Fibroblast of mammary gland (primary cell): Measurements from ENCODE around the gene TRIM43.
"Not testable (repeated sequence)": the region's sequence is repeated elsewhere in the genome, so short reads cannot be mapped to it uniquely, and the experiment has no call there.

Experiments
- DNase-seq: peaks from one replicate; pipeline ENCODE4 v3.0.0-alpha.2; 2010; ENCODE audit warnings: low read depth
- H3K4me3 ChIP-seq: 2 replicates; pipeline ENCODE4 v1.5.1; 2011; ENCODE audit warnings: low read depth, mild to moderate bottlenecking, low read length, moderate library complexity; ENCODE audit not compliant: control insufficient read depth

The TRIM43 gene

DNA sequence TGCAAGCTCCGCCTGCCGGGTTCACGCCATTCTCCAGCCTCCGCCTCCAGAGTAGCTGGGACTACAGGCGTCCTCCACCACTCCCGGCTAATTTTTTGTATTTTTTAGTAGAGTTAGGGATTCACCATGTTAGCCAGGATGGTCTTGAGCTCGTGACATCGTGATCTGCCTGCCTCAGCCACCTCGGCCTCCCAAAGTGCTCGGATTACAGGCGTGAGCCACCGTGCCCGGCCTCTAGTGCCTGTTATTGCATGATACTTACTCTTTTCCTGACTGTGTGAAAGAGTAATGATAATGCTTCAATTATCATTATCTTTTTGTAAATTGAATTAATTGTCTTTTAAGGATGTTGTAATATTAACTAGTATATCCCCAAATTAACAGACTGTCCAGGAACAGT lies 1.2 kb downstream of the TRIM43 start:
- H3K4me3 ChIP-seq, DNase-seq: not testable (repeated sequence)

DNA sequence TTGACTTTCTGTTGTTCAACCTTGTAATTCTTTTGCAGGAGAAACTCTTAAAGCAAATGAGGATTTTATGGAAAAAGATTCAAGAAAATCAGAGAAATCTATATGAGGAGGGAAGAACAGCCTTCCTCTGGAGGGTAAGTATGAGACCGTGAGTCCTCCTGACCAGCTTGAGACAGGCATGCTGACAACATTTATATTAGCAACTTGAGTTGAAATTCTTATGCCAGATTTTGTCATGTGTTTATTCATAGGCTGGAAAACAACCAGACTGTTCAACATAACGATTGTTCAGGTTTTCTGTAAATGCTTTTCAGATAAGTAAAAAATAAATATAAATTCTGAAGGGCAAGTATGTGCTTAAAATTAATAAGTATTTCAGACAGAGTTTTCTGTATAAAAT lies 3.2 kb downstream of the TRIM43 start:
- not testable (repeated sequence) for DNase-seq, H3K4me3 ChIP-seq

DNA sequence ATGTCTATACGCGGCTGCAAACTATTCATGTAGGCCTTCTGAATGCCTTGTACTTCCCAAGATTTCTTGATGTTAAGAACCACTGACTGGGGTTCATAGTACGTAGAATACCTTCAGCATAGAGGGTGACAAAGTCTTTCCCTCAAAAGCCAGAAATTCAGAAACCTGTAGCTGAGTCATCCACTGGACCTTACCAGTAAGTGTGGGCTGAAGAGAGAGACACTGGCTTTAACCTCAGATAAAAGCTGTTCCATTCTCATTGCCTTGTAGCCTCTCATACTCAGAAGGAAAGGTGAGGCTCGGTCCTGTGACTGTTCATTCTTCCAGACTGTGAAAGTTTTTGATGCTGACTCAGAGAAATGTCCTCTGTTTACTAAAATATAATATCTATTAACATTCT lies 9.5 kb downstream of the TRIM43 start:
- DNase-seq, H3K4me3 ChIP-seq: not testable (repeated sequence)

DNA sequence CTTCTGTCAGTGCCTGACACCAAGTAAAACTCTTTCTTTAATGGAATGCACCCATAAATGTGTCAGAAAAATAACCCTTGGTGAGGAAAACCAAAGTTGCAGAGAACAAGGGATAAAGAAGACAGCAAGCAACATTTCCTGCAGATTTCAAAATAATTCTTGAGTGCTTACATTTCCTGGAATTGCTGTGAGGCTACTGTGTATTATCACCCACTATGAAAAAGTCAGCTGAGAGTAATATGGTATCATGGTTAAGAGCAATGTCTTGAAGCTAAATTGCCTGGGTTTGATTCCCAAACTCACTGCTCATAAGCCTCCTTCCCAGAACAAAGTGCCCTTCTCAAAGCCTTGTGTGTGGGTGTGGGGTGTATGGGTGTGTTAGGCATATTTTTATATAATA lies 10.3 kb downstream of the TRIM43 start:
- not testable (repeated sequence) for DNase-seq

DNA sequence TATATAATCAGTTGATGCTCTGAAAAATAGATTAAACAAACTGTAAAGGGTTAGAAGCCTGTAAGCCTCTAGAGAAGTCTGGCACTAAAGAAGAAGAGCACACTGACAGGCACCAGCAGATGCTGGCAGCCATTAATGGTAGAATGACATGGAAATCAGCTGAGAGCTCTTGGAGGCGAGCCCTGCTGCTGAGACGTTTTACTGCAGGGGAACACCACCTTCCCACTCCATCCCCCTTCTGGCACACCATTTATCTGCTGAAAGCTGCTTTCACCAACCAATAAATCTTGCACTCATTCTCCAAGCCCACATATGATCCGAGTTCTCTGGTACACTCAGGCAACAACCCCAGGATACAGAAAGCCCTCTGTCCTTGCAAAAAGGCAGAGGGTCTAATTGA lies 16.6 kb downstream of the TRIM43 start:
- not testable (repeated sequence) for DNase-seq, H3K4me3 ChIP-seq

More for the DNA sequence above, 10.3 kb downstream of the TRIM43 start:
- H3K4me3 ChIP-seq: not testable (repeated sequence)

DNA sequence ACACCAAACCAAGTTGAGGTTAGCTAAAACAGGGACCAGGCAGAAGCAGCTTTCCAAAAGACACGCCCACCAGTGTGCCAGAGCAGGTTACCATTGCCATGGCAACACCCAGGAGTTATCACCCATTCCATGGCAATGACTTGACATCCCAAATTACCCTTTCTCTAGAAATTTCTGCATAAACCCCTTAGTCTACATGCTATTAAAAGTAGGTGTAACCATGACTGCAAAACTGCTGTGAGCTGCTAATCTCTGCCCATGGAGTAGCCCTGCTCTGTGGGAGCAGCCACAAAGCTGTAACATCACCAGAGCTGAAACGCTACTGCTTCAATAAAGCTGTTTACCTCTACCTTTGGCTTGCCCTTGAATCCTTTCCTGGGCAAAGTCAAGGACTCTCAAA lies 18.0 kb downstream of the TRIM43 start:
- H3K4me3 ChIP-seq, DNase-seq: not testable (repeated sequence)

DNA sequence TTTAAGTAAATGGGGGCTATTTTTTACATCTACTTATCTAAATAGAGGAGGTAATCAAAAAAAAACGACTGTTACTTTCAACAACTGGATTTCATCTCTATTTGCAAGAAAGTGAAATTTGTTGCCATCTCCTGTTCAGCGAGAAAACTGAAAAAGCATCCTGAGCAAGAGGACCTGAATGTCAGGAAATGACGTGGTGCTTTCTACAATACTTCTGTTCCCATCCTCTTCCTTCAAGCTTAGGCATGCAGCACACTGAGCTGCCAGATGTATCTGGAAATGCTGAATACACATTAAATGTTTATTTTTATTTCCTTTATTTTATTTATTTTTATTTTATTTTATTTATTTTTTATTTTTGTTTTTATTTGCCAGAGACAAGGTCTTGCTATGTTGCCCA lies 21.2 kb downstream of the TRIM43 start:
- DNase-seq, H3K4me3 ChIP-seq: not testable (repeated sequence)

DNA sequence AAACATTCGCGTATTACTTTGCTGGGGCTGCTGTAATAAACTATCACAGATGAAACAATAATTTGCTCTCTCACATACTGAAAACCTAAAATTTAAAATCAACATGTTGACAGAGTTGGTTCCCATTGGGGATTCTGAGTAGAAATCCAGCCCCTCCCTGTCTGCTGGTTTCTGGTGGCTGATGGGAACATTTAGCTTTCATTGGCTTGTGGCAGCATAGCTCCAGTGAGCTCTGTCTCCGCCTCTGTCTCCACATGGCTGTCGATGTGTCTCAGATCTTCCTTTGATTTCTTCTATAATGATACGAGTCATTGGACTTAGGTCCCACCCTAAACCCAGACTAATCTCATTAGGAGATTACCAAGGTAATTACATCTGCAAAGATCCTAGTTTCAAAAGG lies 30.9 kb downstream of the TRIM43 start:
- not testable (repeated sequence) for DNase-seq

DNA sequence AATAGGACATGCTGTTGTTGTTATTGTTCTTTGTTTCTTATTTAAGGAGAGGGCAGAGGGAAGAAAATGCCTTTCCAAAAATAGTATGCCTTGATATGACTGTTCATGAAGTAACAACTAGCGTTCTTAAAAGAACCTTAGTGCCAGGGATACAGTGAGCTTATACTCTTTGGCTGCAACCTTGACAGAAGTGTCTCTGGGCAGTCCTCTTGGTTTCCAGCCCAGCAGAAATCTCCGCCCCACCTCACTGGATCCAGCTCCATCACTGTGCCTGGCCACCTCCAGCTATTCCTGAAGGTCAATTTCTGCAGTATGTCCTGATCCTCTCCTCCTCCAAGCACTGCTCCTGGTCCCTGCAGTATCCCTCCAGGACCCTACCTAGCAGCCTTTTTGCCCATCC lies 39.2 kb downstream of the TRIM43 start:
- not testable (repeated sequence) for H3K4me3 ChIP-seq, DNase-seq

More for the DNA sequence above, 30.9 kb downstream of the TRIM43 start:
- not testable (repeated sequence) for H3K4me3 ChIP-seq

DNA sequence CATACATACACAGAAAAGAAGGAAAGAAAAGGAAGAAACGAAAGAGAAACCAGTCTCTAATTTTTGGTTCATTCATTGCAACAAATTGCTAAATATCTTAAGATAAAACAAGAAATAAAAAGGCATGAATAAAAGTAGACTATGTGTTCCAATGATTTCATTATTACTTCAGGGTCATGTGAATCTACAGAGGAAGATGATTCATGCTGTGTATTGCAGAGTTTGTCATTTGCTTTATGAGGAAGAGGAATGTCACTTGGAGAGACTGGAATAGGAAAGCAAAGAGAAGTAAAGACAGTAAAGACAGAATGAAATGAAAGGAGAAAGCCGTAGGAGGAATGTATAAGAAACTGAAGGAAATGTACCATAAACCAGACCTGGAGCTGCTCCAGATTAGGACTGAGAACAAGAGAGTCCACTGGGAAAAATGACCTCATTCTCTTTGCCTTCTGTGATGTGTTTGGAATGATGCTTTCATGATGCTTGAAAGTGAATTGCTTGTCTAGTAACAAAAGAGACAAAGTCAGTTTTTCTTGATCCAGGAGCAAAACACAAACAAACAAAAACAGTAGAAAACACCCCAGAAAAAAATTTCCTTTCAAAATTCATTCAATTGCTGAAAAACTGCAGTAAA lies 41.9 kb downstream of the TRIM43 start:
- not testable (repeated sequence) for DNase-seq, H3K4me3 ChIP-seq

DNA sequence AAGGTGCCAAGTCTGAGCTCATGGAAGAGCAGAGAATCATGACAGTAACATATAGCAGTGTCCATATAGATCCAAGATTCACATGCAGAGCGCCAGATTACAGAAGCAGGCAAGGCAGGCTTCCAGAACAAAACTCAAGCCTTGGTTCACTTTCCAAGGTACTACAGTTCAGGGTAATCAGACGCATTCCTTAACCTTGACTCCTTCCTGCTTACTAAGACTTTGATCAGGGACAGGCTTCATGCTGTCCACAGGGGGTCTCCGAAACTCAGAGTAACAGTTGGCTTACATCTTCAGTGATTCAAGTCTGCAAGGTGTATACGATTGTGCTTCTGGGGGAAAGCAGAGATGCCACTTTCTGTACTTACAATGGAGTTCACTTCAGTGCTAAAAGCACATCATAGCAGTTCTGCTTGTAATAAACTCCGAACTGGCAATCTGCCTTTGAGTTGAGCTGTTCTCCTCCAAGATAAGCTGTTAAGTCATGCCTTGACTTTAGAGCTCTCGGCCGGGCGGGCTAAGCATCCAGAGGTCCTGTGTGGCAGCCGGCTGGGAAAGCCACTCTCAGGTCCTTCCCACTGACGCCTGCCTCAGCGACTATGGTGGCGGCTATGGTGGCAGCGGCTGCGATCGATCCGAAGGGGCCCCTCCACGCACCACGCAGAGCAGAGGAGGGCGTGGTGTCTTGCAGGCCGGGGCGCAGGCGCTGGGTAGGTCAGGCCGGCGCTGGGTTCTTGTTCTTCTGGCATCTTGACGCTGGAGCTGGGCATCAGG lies 48.9 kb downstream of the TRIM43 start:
- not testable (repeated sequence) for DNase-seq, H3K4me3 ChIP-seq

DNA sequence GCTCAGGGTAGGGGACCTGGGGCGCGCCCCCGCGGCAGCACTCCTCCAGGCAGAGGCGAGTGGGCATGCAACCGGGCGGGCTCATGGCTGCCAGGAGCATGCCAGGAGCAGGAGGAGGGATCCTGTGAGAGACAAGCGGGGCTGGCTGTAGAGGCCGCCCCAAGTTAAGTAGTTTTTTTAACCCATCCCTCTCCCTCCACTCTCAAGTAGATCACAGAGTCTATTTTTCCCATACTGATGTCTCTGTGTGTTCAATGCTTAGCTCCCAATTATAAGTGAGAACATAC lies 49.4 kb downstream of the TRIM43 start:
- DNase-seq, H3K4me3 ChIP-seq: not testable (repeated sequence)

DNA sequence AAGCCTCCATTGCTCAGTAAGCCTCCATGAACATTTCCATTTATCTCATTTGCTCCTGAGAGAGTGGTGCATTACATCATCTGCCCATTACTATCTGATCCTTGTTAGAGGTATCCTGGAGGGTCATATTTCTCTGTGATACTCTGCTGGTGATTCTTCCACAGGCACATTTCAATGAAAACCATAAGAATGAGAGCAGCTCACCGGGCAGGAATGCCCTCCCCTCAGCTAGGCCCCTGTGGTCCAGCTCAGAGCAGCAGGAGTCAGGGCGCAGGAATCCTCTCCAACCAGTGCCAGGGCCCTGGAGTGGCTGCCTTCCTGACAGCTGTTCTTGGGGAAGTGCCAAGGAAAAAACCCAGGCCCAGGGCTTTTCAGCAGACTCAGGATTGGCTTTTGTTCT lies 50.0 kb downstream of the TRIM43 start:
- peak; percentile 82 for DNase-seq
- H3K4me3 ChIP-seq: not testable (repeated sequence)

DNA sequence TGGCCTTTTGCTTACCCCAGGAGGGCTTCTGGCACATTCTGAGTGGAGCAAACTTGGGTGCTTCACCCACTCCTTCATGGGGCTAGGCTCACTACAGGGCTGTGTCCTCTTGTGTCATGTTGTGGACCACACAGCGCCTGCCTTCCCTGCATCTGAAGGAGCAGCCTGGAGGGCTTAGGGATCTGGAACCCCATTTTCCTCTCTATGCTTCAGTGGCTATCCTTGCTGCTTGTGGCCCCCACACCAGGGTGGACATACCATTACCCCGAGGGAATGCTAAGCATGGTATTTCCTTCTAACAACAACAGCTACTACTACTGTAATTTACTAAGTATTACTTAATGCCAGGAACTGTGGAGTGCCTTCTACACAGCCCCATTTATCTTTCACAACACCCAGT lies 50.6 kb downstream of the TRIM43 start:
- not testable (repeated sequence) for DNase-seq, H3K4me3 ChIP-seq

DNA sequence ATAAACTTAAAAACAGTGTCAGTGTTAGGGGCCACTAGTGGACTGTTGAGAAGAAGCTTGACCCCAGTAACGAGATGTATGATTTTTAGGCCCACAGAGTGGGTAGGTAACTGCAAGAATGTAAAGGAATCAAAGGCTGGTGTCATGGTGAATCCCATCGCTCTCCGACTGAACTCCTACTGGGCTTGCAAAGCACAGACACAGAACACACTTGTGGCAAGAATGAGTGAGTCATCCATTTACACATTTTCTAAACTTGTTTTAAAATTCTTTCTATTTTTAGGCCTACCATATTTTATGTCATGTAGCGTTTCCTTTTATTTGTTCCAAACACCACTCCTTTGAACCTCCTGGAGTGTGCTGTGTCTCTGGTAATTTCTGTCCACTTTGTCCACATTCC lies 51.1 kb downstream of the TRIM43 start:
- DNase-seq, H3K4me3 ChIP-seq: not testable (repeated sequence)

DNA sequence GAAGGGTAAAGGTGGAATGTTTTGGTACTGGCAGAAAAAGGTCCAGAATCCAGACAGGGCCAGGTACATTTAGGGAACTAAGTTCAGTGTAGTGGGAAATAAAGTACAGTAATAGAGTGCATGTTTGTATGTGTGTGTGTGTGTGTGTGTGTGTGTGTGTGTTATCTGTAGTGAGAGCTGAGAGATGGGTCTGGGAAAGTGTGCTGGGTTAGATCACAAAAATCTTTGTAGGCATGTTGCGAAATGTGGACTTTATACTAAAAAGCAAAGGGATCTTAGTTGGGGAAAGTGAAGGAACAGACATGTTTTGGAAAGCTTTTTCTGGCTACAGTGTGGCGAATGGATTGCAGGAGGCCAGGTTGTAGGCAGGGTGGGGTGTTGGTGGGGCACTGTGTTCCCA lies 53.5 kb downstream of the TRIM43 start:
- not testable (repeated sequence) for H3K4me3 ChIP-seq, DNase-seq

DNA sequence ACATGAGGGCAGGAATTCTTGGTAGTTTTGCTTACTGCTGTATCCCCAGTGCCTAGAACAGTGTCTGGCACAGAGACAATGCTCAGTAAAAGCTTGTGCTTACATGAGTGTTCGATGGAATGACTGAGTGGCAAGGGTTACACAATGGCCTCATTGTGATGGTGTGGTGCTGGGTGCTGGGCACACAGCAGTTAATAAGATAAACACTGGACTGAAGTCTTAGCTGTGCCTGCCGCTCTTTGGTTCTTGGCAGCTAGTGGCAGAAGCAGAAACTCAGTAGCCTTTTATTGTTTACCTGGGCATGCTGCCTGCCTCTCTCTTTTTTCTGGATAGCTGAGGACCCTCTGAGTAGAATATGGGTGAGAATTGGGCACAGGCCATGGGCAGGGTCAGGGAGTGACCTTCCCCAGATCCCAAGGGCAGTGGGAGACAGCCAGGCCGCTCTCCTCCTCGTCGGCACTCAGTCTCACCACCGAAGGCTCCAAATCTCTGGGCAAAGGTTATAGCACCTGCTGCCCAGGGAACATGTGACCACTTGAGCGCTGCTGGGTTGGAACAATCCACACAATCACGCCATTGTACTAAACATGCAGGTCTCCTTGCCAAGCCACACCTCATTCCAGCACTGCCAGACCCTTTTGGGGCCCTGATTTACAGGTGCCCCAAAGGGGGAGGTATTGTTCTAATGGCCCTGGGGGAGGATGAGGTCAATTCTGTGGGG lies 54.6 kb downstream of the TRIM43 start:
- H3K4me3 ChIP-seq, DNase-seq: not testable (repeated sequence)

DNA sequence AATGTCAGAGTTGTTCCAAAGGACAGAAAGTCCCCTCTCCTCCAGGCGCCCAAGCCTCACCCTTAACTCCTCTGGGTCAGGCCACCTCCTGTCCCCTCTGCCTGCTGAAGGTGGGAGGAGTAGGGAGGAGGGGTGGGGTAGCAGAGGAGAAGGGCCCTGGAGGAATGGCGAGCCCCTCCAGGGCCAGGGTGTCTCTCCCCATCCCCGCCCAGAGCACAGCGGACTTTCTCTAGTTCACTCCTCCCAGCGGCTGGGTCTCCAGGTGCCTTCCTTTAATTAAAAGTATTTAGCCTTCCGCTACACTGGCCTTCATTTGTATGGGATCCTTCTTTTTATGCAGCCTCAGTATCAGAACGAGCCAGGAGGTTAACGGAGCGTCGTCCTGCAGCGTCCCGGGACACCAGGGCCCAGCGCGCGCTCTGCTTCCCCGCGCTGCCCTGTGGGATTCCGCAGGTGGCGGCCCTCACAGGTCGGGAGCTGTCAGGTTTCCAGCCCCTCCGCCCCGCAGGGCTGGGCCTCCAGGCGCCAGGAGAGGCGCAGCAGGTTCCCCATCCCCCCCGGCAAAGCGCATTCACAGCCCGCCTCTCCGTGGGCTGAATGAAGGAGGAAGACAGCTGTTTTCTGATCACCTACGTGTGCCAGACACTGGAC lies 57.2 kb downstream of the TRIM43 start:
- DNase-seq: not testable (repeated sequence)

More for the DNA sequence above, 57.2 kb downstream of the TRIM43 start:
- H3K4me3 ChIP-seq: not testable (repeated sequence)
